Measurements from ENCODE around the gene C12orf57. TPM values are rescaled to one million over a fixed set of nuclear protein-coding genes. Genes with fewer than 3 reads are reported as not detected.

C12orf57 gene
- total RNA-seq, 4 donors from 2014 or later: 259 to 2,496 (median 1,289) TPM

- intact Hi-C loops (cut with DNase I; ENCODE audit: low total_unique reads): no loop called here
- DNase-seq: peak in 1 of 2 donors; percentile 51
- Histone ChIP-seq H3K36me3 (no peaks in the 10 kb centered on the region), H3K9me3 (no peaks in the 10 kb centered on the region), H3K27me3 (no peaks in the 10 kb centered on the region), H3K4me1 (no peaks in the 10 kb centered on the region), H3K27ac (peak overlapping the region; percentile 88), H3K4me3 (peak overlapping the region; percentile 64 to 72)
- TF ChIP-seq POLR2A (IDR thresholded peaks at IDR 0.05): no peak
These were observed 28.7 kb upstream of the C12orf57 start for GRCh38 chr12:6914947-6915788.

GRCh38 chr12:6915789-6916285 lies 28.0 kb upstream of the C12orf57 start:
- Histone ChIP-seq H3K9me3 (no peaks in the 10 kb centered on the region), H3K4me3 (peak overlapping the region in 1 of 2 donors; percentile 72), H3K27ac (peak overlapping the region; percentile 88), H3K4me1 (no peaks in the 10 kb centered on the region), H3K27me3 (no peaks in the 10 kb centered on the region), H3K36me3 (no peaks in the 10 kb centered on the region)
- no peak for TF ChIP-seq CTCF (IDR thresholded peaks at IDR 0.05)
- no peak for TF ChIP-seq POLR2A (IDR thresholded peaks at IDR 0.05)
- no peak for DNase-seq
- intact Hi-C loops (cut with DNase I; ENCODE audit: low total_unique reads): no loop called here

- Histone ChIP-seq H3K27me3 (no peaks in the 10 kb centered on the region), H3K9me3 (no peaks in the 10 kb centered on the region), H3K4me1 (no peaks in the 10 kb centered on the region), H3K36me3 (no peaks in the 10 kb centered on the region), H3K4me3 (no peak overlapping the region), H3K27ac (peak overlapping the region in 1 of 2 donors; percentile 2)
- TF ChIP-seq CTCF (IDR thresholded peaks at IDR 0.05) (no peak), POLR2A (IDR thresholded peaks at IDR 0.05) (no peak)
- no peak for DNase-seq
- intact Hi-C loops (cut with DNase I; ENCODE audit: low total_unique reads): no loop called here
These were observed 27.2 kb upstream of the C12orf57 start for GRCh38 chr12:6916426-6917200.

GRCh38 chr12:6917491-6918231 lies 26.2 kb upstream of the C12orf57 start:
- intact Hi-C loops (cut with DNase I; ENCODE audit: low total_unique reads): no loop called here
- Histone ChIP-seq H3K27ac (no peak overlapping the region), H3K4me1 (no peaks in the 10 kb centered on the region), H3K36me3 (no peaks in the 10 kb centered on the region), H3K9me3 (no peaks in the 10 kb centered on the region), H3K4me3 (no peak overlapping the region), H3K27me3 (no peaks in the 10 kb centered on the region)
- no peak for DNase-seq
- TF ChIP-seq CTCF (IDR thresholded peaks at IDR 0.05): no peak
- TF ChIP-seq POLR2A (IDR thresholded peaks at IDR 0.05): no peak

GRCh38 chr12:6919588-6919987 lies 24.2 kb upstream of the C12orf57 start:
- DNase-seq: no peak
- TF ChIP-seq CTCF (IDR thresholded peaks at IDR 0.05) (no peak), POLR2A (IDR thresholded peaks at IDR 0.05) (no peak)
- no peaks in the 10 kb centered on the region for H3K36me3 ChIP-seq
- intact Hi-C loops (cut with DNase I; ENCODE audit: low total_unique reads): no loop called here
- no peak overlapping the region for H3K27ac ChIP-seq
- H3K9me3 ChIP-seq: no peaks in the 10 kb centered on the region
- no peaks in the 10 kb centered on the region for H3K27me3 ChIP-seq
- H3K4me3 ChIP-seq: no peak overlapping the region
- peaks cover under 1 to 2% of the 10 kb centered on the region in 2 donors for H3K4me1 ChIP-seq
